OCI-LY3 (cell line): ENCODE measurements around the gene LDLR.
"Not testable (repeated sequence)": the region's sequence is repeated elsewhere in the genome, so short reads cannot be mapped to it uniquely, and the experiment has no call there.

Experiments
- CTCF ChIP-seq: fragments of 200-600, 300-600 bp; sonication (generic); IDR thresholded peaks from 2 replicates; pipeline ENCODE4 v1.5.1; 2014; ENCODE audit warnings: antibody characterized with exemption, low read length, low read depth
- EZH2phosphoT487 ChIP-seq: fragments of 200-600 bp; shearing (Covaris generic); IDR thresholded peaks from 2 replicates; pipeline ENCODE4 v1.6.1; 2018; ENCODE audit warnings: antibody characterized with exemption, mixed run types, low read depth

GRCh38 chr19:11090014-11090263, 676 bp downstream of the LDLR start:
- not testable (repeated sequence) for TF ChIP-seq CTCF, EZH2phosphoT487
